COLO668 (cell line): ENCODE results near the gene ZNF281.

Experiments
- DNase-seq: peaks from one replicate; lab custom pipeline; 2025; ENCODE audit not compliant: unreplicated experiment; lab: John Stamatoyannopoulos, UW

The ZNF281 gene

DNA sequence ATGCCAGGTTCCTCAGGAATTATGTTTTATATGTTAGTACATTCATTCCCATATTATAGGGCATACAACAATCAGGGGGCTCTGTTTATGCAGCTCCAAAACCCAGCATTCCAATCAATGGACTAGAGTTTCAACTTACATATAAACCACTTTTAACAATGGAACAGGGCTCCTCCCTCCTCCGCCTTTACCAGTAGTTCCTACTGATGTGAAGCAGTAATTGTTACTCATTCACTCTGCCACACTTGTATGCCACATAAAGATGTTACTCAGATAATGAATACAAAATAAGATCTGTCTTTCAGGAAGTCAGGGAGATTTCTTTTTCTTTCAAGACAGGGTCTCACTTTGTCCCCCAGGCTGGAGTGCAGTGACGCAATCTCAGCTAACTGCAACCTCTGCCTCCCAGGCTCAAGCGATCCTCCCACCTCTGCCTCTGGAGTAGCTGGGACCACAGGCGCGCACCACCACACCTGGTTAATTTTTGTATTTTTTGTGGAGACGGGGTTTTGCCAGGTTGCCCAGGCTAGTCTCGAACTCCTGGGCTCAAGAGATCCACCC, 17.1 kb downstream of the ZNF281 start:
- DNase-seq, result no peak

DNA sequence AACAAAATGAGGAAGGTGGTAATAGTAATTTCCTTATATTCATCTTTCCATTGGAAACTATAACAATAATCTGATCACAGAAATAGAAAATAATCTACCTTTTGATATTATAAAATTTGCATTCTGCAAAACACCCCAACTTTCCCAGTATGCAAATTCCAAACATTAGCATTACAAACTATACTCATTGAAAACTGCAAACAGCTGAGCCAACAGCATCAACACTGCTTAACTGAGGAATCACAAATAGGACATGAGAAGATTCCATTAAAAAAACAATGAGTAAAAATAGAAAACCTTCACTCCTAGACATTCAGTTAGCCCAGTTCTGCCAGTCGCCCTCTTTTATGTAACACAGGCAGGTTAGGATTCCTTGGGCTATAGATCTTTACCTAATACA, 18.1 kb downstream of the ZNF281 start:
- DNase-seq, result no peak

DNA sequence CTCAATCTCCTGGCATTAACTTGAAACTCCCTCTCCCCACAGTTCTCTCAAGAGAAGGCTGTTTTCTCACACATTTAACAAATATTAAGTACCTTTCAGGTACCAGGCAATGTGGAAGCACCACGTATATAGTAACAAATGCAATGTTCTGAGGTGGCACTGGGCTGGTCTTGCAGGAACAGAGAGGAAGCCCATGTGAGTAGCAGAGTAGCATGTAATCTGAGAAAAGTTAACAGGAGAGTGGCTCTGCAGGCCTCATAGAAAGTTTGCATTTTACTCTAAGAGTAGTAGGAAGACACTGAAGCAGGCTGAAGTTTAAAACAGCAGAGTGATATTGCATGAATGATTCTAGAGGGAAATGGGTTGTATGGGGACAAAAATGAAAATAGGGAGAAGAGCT, 21.0 kb downstream of the ZNF281 start:
- no peak for DNase-seq

DNA sequence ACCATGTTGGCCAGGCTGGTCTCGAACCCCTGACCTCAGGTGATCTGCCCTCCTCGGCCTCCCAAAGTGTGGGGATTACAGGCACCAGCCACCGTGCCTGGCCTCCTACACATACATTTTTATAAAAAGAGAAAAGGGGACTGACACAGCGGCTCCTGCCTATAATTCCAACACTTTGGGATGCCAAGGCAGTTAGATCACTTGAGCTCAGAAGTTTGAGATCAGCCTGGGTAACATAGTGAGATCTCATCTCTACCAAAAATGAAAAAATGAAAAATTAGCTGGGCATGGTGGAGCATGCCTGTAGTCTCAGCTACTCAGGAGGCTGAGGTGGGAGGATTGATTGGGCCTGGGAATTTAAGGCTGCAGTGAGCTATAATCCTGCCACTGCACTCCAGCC, 23.4 kb downstream of the ZNF281 start:
- no peak for DNase-seq

DNA sequence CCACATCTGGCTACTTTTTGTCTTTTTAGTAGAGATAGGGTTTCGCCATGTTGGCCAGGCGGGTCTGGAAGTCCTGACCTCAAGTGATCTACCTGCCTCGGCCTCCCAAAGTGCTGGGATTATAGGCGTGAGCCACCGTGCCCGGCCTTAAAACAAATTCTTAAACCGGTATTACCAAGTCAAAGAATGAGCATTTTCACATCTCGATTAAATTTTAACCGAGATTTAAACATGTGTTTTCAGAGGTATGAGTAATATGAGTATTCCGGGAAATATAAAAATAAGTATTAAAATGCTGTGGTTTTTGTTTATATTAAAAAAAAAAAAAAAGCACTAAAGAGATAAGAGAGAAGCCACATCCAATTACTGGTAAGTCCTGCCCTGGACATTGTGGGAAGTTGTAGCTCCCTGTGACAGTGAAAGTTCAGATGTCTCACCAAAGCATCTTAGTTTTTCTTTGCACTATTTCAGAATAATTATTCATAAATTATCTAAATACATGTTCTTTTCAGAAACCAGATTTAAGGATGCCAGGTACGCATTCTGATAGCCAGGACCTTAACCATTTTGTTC, 24.9 kb downstream of the ZNF281 start:
- no peak for DNase-seq

DNA sequence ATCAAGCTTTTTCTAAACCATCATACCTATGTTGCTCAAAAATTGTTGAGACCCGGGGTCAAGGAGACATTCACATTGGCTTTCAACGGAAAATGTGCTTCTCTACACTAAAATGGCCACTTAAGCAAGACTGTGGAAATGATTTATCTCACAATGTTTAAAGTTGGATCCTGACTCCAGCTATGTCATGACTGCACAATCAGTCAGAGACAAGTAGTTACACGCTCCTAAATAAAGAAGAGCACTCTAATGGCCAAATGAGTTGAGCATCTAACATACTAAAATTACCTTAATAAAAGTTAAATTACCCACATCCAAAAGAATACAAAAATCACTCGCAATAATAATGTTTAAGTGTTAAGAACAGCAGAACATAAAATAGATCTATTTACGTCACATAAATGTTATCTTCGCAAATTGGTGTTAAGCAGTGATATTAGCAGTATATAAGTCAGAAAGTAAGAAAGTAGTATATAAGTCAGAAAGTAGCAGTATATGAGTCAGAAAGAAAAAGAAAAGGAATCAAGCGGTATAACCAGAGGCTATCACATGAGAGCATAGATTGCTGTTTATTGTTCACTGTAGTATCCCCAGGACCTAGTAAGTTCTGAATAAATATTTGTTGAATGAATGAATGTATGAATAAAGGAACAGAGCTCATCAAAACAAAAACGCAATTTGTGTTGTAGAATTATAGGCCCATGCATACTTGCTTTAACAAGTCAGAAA, 28.4 kb downstream of the ZNF281 start:
- DNase-seq, result no peak

DNA sequence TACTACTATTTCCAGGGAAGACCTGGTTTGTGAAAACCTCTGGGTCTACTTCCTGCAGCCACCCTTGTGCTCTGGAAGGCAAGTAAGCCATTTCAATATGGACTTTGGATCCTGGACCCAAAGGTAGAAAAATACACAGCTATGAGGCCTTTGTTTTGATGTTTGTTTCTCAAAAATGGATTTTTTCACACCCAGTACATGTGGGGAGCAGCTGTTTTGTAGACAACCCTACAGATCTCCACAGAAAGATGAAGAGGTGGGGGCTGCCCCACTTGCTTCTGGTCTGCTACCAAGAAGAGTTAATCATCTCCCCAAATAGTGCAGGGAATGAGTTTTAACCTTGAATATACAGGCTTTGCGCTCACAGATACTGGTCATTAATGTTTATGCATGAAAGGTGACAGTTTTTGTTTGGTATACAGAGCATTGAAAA, 29.2 kb downstream of the ZNF281 start:
- no peak for DNase-seq

DNA sequence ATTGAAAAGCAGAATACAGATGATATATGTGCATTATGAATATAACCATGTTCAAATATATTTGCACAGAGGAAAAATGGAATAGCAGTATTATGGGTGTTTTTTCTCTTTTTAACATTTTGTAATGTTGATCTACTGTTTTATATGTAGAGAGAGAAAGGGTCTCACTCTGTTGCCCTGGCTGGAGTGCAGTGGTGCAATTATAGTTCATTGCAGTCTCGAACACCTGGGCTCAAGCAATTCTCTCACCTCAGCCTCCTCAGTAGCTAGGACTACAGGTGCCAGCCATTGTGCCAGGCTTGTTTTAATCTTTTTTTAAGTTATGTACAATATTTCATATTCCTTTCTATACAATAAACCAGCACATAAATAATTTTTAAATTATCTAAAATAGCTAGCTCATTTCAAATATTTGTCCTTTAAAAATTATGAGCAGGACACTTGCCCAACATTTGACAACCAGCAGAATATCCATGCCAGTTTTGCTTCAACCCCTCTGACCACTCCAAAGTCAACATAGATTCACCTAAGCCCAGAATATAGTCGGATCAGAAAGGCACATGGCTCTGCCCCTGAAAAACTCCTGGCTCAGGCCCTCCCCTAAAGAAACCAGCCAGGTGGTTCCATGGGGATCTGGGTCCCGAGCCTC, 29.8 kb downstream of the ZNF281 start:
- no peak for DNase-seq

DNA sequence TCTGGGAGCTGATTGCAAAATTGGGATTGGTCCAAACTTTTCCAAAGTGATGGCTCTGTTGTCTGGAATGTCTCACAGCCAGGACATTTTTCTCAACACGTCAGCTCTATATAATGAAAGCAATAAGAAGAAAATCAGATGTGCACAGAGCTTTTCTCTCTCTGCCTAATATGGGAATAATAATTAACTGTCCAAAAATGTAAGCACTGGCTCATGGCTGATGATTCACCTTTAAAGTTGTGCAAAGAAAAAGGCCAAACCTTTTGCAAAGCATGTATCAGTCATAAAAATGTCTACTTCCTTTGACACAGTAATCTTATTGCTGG, 30.4 kb downstream of the ZNF281 start:
- no peak for DNase-seq

DNA sequence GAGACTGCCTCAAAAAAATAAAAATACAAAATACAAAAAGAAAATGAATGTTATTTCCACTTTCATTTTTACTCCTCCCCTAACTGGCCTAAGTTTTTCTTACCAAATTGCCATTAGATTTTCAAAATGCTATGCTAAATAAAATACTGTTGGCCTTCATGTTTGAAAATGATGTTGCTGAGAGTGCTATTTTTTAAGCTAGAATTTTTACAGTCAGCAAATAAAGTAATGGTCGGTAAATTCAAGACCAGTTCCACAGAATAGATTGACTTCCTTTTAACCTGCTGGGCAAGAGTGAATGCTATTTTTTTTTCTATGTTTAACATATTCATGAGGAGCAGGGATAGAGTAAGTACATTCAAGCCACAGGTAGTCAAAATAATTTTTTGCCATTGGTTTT, 31.7 kb downstream of the ZNF281 start:
- DNase-seq, result no peak

DNA sequence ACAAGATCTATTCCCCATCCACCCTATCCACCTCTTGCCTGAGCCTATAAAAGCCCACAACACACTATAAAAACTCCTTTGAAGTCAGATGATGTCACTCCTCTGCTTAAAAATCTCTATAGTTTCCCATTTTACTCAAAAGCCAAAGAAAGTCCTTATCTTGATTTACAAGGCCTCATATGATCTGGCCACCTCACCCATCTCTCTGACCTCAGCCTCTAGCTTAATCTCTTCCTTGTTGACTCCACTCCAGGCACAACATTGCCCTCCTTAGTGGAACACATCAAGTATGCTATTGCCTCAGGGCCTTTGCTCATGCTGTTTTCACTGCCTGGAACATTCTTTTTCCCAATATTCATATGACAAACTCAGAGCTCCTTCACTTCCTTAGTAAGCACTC, 33.3 kb downstream of the ZNF281 start:
- DNase-seq, result no peak

DNA sequence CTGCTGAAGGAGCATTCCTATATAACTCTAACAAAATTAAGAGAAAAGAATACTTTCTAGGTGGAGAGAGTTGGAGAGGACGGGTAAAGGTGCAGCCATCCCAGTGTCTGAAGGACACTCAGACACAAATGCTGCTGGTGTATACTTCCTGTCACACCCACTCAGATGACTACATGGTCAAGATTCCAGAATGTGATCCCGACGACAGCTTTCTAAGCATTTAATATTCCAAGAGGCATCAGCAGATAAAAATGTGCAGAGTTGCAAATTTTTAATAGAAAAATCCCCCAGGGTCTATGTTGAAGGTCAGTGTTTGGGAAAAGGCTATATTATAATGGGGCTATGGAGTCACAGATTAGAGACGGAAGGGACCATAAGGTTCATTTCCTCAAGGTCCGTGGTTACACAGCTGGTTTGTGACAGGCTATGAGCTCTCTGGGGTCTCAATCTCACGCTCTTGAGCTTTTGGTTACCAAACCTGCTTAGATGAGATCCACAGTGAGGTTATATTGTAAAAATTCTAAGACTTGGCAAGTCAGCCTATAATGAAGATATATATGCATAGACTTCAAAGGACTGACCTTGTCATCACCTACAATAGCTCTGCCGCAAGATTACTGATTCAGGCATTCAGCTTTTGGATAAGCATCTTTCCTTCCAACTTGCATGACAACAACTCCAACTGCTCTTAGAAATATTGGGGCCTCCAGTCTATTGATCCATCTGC, 35.1 kb downstream of the ZNF281 start:
- DNase-seq, result no peak

DNA sequence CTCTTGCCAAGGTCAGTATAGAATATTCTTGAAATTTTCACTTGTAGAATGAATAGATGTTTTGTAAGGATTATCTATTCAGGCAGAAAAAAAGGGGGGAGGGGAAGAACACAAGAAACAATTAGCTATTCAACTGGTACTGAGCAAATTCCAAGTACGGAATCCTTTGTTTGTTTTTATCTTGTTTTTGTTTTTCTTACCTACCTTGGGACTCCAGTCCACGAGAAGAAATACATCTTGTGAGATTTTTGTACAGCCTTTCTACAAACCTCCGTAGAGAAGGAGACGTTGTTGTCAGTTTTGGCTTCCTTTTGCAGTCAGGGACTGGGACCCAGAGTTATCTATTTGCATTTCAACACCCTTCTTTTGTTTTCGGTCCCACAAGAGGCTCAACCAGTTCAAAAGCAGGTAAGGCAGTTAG, 36.0 kb downstream of the ZNF281 start:
- no peak for DNase-seq

DNA sequence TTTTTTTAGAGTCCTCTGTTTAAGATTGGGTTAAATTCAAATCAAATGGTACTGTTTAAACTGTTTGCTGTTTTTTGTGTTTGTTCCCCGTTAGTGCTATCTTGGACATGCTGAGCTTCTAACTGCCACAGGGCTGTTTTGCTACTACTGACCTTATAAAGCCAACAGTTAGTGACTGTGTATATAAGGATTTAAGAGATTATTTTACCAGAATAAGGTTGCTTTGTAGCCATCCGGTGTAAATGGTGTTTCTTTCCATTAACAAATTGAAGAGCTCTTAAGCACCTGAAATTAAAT, 37.0 kb downstream of the ZNF281 start:
- DNase-seq, result no peak

DNA sequence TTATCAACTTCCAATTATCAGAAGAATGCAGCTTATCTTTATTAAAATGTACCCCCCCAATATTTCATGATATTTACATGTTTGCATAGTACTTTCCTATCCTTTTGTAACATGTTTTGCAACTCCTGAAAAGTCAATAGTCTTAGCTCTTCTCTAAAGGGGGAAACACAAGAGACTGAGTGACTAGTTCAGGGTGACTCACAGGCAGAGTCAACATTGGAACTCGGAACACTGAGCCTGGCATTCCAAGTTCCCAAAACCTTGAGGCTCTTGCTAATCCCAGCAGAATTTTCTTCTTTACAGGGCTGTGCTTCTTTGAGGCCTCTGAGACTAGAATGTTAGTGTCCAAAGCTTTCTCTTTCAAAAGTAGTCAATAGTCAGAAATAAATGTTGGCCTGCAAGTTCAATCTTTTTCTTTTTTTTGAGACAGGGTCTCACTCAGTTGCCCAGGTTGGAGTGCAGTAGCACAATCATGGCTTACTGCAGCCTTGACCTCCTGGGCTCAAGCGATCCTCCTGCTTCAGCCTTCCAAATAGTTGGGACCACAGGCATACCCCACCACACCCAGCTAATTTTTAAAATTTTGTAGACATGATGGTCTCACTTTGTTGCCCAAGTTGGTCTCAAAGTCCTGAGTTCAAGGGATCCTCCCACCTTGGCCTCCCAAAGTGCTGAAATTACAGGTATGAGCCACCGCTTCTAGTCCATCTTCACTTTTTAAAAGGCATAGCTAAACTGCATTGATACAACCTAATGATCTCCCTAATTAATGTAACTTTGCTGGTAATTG, 37.5 kb downstream of the ZNF281 start:
- peak; percentile 27 for DNase-seq

DNA sequence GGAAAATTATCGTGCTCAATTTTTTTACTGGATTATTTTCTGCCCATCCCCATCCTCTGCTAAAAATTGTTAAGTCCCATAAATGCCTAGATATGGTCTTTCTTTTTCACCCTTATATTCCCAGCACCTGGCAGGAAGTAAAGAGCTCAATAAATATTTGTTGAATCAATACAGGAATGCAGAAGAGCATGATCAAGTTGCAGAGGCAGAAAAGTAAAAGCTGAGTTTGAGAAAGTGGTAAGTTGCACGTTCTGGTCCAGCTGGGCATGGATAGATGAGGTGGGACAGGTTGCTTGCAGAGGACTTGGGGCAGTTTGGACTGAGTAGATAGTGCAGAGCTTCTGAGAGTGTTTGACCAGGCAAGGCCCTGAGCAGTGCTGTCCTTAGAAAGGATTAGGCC, 40.1 kb downstream of the ZNF281 start:
- peak; percentile 21 for DNase-seq

DNA sequence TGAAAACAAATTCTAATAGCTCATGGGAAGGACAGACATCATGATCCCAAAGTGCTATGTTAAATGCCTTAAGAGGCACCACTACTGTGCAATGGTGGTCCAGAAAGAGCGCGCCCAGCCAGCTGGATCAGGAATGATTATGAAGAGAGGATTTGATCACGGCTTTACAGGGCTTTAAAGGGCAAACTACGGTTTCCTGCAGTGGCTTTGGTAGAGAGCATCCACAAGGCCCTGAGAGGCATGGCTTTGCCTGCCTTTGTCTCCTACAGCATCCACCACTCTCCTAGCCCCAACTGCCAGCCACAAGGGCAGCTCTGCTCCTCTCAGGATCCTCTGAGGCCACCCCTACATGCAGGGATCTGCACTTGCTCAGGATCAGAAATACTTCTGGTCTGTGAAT, 40.7 kb downstream of the ZNF281 start:
- DNase-seq, result peak; percentile 48

DNA sequence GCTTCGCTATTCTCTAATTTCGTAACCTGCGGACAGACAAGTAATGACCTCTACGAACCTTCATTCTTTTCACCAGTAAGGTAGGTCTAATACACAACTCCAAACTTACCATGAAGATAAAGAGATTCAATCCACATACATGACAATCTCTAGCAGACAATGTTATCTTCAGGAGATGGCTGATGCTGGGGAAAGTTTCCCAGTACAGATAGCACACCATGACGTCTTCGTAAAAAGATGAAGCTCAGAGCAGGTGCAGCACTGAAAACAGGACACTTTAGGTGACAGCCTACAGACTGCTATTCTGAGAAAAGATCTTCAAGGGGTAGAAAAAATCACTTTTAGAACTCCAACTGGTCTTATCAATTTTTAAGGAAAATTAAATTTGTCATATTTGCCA, 41.3 kb downstream of the ZNF281 start:
- no peak for DNase-seq

DNA sequence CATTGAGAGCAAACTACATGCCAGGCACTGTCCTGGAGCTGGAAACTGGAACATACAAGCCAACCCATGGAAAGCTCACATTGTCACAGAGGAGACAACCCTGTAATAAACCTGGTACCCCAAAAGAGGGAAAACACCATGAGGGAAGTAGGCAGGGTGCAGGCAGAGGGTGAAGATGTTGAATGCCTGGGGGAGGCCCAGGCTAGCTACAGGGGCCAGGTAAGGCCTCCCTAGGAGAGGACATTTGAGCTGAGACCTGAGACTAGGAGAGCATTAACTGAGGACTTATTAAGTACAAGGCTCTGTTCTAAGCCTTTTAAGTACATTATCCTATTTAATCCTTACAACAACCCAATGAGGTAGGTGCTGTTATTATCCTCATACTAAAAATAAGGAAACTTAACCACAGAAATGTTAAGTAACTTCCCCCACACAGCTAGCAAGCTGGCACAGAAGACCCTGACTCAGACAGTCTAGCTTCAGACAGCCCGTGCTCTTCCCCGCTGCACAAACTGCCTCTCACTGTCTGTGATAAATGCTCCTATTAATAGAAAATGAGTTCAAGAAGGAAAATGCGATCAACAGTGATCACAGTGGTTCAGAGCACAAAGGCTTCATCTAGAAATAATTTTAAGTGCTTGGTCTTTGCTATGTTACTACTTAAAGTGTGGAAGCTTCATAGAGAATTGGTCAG, 41.8 kb downstream of the ZNF281 start:
- DNase-seq, result no peak

DNA sequence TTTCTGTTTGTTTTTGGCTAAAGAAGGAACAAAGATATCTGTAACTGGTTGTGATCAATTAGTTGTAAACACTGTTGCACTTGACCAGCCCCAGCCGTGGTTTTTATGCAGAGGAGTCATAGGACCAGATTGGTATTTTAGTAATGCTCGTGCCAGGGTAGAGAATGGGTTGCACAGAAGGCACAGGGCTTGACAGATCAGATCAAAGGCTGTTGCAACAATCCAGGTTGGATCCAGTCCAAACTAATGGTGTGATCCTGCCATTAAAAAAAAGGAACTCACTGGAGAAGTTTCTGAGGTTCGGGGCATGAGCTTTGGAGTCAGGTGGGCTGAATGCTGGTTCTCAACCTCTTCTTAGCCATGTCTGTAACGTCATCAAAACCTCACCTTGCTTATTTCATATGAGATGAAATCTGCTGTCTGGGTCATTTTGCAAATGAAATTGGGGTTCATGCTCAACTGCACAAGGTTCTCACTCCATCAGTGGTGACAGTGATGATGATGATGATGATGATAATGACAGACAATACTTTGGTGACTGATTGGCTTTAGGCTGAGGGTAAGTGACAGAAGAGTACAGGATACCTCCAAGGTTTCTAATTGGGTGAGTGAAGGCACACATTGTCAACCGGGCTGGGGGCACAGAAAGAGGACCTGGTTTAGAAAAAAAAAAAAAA, 43.1 kb downstream of the ZNF281 start:
- DNase-seq, result no peak
